HG02763 (cell line): ENCODE results near the gene TRIM59.
"Not testable (repeated sequence)": the region's sequence is repeated elsewhere in the genome, so short reads cannot be mapped to it uniquely, and the experiment has no call there.

Experiments
- ATAC-seq: cut with Tn5 transposase; IDR thresholded peaks from one replicate; pipeline ENCODE4 v1.9.1; 2021; ENCODE audit warnings: mild to moderate bottlenecking, moderate library complexity; ENCODE audit not compliant: unreplicated experiment

TRIM59 gene

DNA sequence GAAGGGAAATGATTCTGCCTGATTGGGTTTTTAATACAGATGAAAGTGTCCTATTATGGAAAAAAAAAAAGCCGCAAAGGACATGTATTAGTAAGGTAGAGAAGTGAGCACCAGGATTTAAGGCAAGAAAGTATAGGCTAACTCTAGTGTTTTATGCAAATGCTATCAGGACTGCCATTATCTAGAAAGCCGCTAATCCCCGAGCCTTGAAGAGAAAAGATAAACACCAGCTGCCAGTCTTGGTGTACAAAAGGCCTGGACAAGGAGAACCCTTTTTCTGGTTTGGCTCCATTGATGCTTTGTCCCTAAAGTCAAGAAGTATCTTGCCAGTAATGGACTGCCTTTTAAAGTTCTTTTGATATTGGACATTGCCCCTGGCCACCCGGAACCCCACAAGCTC lies 8.6 kb upstream of the TRIM59 start:
- ATAC-seq = no peak

DNA sequence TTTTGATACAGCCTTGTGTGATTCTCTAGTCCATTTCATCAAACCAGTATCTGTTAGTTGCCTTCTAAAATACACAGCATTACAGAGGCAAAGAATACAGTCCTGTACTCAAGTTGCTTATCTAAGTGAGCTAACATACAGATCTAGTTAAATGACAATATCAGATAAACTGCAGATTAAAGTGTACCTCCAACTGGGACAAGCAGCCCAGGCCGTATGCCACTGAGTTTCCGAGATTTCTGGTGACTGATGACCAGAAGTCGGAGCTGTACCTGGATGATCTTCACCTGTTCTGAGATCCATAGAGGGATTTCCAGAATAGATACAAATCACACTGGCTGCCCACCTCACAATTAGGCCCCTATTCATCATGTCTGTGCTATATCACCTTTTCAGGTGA lies 6.3 kb upstream of the TRIM59 start:
- ATAC-seq = no peak

DNA sequence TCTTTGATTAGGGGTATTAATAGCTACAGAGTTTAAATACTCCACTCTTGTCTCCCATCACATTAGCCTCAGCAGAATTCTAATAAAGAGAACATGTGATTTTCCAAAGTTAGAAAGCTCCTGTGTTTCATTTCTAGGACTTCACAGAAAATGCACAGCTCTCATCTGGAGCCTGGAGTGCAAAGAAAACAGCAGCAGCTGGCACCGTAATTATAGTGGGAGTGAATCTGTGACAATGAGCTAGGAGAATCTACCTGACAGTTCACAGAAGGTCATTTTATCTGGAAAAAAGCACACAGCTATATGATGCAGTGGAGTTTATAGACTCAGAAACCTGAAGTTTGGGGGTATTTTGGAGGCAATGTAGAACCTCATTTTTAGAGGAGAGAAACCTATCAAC lies 5.4 kb upstream of the TRIM59 start:
- ATAC-seq = no peak

DNA sequence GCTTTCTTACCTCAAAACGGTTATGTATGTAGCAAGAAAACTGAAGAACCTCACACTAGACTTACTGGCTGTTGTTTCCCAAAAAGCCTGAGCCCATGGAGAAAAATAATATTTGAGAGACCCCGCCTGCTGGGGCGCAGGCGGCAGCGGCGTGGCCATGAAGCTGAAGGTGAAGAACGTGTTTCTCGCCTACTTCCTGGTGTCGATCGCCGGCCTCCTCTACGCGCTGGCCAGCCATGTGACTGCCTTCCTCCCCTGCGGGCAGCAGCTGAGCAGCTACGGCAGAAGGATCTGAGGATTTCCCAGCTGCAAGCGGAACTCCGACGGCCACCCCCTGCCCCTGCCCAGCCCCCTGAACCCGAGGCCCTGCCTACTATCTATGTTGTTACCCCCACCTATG lies 2.7 kb upstream of the TRIM59 start:
- ATAC-seq = not testable (repeated sequence)

DNA sequence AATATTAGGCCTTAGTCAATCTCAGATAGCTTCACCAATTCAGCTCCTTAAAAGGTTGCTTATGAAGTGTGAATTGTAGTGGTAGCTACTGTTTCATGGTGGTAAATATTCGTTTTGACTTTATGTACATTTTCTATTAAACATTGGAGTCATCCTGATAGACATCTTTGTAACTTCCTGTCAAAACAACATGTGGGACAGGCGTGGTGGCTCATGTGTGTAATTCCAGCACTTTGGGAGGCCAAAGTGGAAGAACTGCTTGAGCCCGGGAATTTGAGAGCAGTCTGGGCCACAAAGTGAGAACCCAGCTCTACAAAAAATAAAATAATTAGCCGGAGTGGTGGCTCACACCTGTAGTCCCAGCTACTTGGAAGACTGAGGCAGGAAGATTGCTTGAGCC lies 2.0 kb upstream of the TRIM59 start:
- ATAC-seq = no peak

DNA sequence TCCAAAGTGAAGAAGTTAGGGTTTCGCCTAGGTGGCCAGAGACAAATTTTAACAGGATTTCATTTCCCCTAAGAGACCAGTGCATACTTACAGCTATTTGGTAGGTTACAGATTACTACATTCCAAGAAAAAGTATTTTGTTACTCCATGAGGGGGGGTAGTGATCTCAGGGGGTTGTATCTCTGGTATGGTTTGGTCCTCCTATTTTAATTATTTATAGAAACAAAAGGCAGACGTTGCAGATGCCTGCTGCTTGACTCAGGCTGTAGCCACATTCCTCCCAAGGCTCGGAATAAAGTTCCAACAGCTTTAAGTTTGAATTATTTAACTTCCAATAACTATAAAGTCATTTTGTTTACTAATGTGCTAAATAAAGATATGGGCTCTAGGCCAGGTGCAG lies 1.3 kb upstream of the TRIM59 start:
- no peak for ATAC-seq

DNA sequence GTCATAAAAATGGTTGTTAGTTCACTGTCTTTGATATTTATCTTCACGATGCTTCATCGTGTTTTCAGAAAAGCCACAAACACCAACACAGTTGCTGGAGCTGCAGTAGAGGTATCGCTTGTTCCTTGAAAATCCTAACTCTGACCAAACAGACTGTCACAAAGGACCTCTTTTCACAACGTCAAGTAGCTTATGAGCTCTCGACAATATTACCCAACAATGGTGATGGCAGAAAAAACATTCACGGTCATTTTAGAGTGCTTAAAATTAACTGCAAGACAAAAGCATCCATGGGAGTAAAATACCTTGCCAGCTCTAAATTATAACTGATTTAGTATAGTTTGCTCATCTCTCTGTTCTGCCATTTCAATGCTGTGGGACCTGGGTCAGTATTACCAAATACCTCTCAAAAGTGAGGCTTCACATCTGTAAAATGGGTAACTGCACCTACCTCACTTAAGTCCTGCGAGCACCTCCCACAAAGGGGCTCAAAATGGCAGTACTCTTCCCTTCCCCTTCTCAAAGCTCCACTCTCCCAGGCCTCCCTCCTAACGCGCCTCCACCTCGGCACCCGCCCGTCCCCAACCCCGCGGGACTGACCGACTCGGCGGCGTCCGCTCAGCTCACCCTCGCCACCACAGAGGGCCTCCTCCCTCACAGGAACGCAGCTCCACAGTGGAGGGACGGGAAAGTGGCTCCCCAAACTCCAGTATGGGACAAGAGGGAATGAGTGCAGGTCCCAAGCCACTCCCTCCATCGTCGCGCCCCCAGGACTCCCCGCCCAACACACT lies 546 bp downstream of the TRIM59 start:
- ATAC-seq = peak; percentile 38

DNA sequence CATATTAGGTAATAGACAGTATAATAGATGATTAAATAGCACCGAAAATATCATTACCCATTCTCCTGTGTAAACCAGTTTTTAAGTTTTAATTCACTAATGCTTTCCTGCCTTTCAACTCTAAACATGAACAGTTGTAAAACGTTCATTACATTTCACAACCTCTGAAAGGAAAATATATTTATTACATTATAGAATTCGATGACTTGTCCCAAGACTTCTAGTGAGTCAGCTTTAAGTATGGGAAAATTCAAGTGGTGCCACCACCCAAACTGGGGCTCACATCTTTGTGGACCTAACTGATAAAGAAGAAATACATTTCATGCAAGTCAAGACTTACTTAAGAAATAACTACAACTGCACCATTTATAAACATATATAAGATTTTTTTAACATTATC lies 2.0 kb downstream of the TRIM59 start:
- no peak for ATAC-seq

DNA sequence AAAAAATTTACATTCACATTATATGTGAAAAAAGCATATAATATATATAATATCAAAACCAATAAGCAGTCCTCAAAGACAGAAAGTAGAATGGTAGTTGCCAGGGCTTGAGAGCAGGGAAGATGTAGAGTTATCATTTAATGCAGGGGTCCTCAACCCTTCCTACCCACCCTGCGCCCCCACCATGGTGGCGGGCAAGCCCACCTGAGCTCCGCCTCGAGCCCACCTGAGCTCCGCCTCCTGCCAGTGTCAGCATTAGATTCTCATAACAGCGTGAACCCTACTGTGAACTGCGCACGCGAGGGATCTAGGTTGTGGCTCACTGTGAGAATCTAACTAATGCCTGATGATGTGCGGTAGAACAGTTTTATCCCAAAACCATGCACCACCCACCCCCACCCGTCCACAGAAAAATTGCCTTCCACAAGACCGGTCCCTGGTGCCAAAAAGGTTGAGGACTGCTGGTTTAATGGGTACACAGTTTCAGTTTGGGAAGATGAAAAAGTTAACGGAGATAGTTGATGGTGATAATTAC lies 3.0 kb downstream of the TRIM59 start:
- ATAC-seq = no peak

DNA sequence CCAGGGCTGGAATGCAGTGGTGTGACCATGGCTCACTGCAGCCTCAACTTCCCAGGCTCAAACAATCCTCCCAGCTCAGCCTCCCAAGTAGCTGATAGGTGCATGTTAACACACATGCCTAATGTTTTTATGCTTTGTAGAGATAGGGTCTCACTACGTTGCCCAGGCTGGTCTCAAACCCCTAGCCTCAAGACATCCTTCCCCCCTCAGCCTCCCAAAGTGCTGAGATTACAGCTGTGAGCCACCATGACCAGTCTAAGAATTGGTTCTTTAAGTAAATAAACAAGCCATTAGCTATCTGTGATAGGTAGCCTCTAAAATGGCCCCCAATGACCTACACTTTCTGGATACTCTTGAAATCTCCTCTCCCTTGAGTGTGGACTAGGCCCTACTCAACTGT lies 3.7 kb downstream of the TRIM59 start:
- no peak for ATAC-seq

DNA sequence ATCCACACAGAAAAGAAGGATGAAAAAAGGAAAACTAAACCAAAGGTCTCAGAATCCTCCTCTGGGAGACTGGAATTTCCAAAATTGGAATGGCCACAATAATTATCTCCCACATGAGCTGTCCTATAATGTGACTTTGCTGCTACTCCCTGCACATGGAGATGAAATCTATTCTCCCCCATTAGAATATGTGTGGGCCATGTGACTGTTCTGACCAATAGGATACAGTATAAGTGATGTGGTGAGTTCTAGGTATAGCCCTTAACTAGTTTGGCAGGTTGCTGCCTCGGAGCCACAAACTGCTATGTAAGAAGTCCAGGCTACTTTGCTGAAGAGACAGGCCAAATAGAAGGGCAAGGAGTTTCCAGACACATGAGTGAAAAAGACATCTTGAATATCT lies 5.2 kb downstream of the TRIM59 start:
- ATAC-seq = no peak

DNA sequence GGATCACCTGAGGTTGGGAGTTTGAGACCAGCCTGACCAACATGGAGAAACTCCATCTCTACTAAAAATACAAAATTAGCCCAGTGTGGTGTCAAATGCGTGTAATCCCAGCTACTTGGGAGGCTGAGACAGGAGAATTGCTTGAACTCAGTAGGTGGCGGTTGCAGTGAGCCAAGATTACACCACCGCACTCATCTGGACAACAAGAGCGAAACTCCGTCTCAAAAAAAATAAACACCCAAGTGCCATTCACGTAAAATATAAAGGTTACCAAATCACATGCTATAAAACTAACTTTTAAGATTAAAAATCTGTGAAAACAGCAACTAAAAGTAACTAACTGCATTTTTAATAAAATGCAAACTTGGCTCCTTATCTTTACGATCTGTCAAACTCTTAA lies 8.9 kb downstream of the TRIM59 start:
- no peak for ATAC-seq

DNA sequence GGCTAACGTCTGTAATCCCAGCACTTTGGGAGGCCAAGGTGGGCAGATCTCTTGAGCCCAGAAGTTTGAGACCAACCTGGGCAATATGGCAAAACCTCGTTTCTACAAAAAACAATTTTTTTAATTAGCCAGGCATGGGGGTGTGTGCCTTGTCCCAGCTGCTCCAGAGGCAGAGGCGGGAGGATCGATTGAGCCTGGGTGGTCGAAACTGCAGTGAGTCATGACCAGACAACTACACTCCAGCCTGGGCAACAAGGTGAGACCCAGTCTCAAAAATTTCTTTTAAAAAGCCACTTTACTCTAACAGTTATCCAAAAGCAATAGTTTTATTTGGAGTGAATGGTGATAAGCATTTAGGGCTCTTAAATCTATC lies 12.5 kb downstream of the TRIM59 start:
- ATAC-seq = no peak

DNA sequence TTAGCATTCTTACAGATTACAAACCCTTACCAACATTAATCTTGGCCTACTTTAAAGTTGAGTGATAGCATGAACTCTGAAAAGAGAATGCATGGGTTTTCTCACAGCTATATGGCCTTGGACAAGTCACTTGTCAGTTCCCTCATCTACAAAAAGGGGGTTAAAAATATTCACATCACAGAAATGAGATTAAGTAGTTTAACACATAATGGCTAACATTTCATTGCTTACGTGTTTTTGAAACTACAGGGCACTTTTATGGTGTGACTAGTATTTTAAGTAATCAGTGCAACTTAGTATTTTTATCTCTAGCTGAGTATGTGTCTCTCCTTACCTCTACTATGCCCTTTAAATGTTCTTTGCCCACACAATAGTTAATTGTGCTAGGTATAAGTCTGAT lies 13.8 kb downstream of the TRIM59 start:
- ATAC-seq = no peak

DNA sequence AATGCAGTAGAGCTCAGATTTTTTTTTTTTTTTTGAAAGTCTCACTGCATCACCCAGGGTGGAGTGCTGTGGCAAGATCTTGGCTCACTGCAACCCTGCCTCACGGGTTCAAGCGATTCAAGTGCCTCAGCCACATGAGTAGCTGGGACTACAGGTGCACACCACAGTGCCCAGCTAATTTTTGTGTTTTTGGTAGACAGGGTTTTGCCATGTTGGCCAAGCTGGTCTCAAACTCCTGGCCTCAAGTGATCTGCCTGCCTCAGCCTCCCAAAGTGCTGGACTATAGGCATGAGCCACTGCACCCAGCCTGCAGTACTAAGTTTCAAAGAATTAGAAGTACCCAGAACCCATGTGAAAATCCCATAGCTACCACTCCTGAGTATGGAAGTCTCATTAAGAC lies 14.5 kb downstream of the TRIM59 start:
- no peak for ATAC-seq

DNA sequence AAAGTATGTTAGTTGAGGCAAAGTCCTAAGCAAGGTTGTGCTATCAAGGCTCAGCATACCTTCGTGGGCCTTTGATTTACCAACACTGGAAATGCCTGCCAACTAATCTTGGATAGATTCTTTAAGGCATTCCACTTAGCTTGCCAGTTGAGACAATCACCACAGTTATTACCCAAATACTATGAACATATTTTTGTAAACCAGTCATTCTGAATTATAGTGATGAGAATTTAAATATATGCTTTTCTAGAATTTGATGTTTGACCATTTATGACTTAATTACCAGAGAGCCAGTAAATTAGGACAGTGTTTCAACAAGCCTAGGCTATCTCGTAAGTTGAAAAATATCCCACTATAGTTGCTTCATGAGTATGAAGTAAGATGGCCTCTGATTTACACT lies 15.5 kb downstream of the TRIM59 start:
- ATAC-seq = no peak

DNA sequence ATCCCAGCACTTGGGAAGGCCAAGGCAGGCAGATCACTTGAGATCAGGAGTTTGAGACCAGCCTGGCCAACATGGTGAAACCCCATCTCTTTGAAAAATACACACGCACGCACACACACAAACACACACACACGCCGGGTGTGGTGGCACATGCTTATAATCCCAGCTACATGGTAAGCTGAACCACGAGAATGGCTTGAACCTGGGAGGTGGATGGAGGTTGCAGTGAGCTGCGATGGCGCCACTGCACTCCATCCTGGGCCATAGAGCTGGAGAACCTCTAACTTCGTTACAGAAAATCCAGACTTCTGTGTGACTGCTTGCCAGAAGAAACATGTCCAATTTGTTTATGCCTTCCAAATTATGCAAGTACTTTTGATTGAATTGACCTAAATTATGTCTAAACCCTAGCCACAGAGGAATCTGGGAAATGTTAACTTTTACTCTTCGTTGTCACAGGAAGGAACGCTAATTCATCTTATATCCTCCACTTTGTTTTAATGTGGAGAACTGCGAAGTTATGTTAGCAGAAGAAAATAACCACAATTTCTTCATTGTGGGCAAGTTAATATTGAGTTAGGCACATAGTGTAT lies 21.7 kb downstream of the TRIM59 start:
- ATAC-seq = no peak

DNA sequence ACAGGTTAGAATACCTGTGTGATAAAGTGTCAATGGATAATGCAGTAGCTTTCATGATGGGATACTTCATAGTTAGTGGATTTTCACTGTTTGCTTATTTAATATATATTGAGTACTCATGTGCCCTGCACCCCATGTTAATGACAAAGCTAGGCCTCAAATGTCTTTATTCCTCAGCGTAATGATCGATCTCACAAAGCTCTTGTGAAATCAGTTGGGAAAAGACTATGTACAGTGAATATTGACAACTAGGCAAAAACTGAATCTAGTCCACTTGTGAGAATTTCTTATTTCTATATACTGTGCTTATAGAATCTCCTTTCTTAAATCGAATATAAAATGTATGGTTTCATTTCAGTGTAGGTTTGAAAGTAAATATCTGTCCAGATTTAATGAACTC lies 32.3 kb downstream of the TRIM59 start:
- ATAC-seq = no peak

DNA sequence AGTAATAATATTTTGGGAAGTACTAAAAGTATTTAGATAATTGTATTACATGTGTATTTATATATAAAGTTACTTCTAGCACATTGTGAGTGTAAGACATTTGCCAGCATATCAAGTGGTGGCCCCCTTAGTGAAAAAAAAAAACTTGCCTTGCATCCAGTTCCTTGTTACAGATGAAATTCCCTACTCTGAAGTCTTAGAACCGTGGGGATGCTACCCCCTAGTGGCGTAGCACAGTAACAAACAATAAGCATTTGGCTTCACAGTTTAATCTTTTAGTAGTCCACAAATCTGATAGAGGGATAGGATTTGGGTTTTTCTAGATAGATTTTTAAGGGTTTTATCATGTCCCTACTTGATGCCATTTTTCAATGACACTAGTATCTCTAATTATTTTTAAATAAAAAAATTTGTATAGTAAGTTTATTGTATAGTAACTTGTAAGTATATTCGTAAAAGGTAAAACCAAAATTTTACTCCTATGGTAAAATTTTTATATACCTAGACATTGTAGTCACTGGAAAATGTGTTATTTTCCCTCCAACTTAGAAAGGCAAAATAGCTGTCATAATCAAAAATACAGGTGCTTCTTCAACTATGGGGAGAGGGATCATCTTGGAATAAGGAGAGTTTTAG lies 35.9 kb downstream of the TRIM59 start:
- no peak for ATAC-seq

DNA sequence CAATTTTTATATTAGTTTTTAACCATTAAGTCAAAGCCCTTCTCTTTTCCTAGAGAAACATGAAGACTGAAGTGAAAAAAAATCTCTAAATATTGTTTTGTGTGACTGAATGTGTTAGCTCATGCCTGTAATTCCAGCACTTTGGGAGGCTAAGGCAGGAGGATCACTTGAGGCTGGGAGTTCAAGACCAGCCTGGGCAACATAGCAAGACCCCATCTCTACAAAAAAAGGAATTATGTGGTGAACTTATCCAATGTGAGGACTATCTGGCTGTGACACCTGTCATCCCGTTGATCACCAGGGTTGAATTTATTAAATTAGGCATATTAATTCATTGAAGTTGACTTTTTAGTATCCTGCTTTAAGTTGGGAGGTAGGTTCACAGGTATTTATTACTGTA lies 37.1 kb downstream of the TRIM59 start:
- no peak for ATAC-seq

DNA sequence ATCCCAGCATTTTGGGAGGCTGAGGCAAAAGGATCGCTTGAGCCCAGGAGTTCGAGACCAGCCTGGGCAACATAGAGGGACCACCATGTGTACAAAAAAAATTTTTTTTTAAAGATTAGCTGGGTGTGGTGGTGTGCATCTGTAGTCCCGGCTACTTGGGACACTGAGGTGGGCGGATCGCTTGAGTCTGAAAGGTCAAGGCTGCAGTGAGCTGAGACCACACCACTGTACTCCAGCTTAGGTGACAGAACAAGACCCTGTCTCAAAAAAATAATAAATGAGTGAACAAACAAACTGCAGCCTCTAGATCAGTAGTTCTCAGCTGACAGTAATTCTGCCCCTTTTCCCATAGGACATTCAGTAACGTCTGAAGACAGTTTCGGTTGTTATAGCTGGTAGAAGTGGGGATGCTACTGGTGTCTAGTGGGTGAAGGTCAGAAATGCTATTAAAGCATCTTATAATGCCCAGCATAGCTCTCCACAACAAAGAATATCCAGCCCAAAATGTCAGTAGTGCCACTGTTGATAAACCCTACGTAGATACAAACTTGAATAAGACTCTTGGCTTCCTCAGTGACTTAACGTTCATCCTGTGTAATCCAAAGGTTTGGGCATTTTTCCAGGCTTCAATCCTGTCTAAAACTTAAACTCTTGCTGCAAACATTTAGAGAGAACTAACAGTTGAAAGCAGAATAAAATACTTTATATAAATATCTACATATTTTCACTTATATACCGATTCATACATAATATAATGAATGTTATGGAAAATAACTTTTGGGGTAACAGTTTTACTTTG lies 39.6 kb downstream of the TRIM59 start:
- no peak for ATAC-seq
